ENCODE measurements around the gene STMP1.

The STMP1 gene

DNA sequence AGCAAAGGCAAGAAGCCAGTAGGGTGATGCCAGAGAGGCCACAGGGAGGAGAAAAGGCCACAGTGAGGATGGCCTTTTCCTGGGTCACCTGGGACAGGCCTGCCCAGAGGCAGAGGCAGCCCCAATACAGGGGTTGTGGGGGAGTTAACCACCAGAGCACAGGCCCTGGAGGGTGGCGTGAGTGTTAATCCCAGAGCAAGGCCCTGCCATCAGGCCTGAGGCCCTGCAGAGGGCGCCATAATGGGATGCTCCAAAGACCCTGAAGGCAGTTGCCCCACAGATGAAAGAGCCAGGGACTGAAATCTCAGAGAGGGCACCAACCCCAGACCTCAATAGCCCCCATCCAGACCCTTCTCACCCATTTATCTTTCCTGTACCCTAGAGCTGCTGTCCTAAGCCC is 41.8 kb downstream of the STMP1 start:
- no peak for DNase-seq

GRCh38 chr7:135704698-135705097 is 42.4 kb downstream of the STMP1 start:
- no peak for DNase-seq

GRCh38 chr7:135706038-135706742 is 43.9 kb downstream of the STMP1 start:
- no peak for DNase-seq

GRCh38 chr7:135706858-135707569 is 44.7 kb downstream of the STMP1 start:
- DNase-seq = no peak

DNA sequence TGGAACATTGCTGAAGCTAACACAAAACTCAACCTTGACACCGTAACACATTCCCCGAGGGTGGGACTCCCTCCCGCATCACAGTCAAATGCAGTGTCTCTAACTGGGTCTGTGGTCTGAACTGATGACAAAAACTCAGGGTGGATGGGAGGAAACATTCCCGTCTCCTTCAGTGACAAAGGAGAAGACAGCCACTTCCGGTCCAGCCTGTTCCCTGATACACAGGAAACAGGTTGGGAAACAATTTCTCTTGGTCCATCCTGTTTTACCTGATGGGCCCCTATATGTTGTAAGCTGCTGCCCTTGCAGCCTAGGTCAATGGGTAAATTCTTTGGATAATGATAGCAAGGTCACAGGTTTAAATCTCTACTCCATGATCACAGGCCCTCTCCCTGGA is 45.3 kb downstream of the STMP1 start:
- no peak for DNase-seq

DNA sequence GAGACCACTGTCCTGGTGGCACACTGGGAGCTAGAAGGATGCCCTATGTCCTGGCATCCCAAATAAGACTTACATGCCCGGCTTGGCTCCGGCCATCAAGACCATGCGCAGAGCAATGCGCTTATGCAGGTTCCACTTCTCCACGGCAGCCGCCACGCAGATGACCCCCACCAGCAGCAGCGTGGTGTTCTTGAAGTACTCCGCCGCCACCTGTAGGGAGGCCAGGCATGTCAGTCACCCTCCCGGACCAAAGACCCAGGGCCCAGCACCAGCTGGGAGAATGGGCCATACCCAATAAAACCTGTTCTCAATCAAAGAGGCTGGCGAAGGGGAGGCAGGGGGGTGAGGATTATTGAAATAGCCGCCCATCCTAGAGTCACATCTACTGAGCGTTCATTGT is 45.7 kb downstream of the STMP1 start:
- DNase-seq = no peak

DNA sequence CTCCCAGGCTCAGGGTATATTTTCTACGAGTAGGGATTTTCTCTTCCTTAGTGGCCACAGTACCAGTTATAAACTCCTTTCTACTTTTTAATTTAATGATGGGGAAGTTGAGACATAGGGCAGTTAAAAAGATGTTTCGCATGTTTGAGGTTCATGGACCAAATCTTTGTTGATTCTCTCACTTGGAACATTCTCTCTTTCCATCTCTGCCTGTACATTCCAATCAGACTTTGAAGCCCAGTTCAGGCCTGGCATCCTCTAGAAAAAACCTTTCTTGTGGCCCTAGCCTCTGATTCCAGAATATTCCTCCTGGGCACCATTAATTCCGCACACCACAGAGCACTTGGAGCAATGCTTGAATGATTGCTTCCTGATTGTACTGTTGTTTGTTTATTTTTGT is 47.2 kb downstream of the STMP1 start:
- DNase-seq = no peak

DNA sequence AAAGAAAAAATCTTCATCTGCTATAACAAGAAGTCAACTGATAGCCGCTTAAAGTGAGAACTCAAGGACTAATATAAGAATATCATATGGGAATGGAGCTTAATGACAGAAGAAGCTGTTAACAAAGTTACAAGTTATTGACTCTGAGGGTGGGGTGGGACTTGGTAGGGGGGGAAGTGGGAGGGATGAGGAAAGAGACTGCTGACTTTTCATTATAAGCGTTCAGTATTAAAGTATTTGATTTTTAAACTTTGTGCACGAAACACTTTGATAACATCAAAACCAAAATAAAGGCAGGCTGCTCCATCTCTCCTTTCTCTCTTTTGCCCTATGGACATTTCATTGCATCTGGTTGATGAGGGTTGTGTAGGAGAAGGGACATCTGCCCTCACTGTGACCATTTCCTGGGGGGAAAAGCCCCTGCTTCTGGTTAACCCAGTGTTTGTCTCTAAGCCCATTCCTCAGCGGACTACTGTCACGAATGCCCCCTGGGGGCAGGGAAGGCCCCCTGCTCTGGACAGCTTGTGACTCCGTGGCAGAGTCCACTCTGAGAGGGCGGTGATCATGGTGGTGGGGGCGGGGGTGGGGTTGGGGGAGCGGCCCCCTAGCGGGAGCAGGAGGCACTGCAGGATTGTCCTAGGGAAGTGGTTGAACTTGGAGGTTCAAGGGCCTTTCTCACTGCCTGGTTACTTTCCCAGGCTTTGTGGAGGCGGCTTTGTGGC is 48.3 kb downstream of the STMP1 start:
- DNase-seq = no peak

GRCh38 chr7:135711139-135711469 is 48.8 kb downstream of the STMP1 start:
- DNase-seq = no peak

GRCh38 chr7:135712182-135712782 is 50.0 kb downstream of the STMP1 start:
- DNase-seq = no peak

DNA sequence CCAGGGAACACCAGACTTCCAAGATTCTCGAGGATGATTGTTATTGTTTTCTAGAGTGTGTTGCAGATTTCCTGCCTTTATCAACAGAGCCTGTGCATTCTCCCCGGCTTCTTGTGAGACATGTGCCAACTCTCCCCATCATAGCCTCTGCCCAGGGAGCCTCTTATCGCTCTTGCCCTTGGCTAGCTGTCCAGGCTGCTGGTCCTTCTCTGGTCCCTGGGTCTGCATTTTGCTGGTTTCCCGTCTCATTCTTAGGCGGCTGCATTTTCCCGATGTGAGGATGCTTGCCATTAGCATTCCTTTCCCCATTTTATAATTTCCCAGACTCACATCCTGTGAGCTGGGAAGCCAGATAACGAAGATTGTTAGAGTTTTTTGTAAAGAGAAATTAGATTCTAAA is 50.5 kb downstream of the STMP1 start:
- DNase-seq = no peak

DNA sequence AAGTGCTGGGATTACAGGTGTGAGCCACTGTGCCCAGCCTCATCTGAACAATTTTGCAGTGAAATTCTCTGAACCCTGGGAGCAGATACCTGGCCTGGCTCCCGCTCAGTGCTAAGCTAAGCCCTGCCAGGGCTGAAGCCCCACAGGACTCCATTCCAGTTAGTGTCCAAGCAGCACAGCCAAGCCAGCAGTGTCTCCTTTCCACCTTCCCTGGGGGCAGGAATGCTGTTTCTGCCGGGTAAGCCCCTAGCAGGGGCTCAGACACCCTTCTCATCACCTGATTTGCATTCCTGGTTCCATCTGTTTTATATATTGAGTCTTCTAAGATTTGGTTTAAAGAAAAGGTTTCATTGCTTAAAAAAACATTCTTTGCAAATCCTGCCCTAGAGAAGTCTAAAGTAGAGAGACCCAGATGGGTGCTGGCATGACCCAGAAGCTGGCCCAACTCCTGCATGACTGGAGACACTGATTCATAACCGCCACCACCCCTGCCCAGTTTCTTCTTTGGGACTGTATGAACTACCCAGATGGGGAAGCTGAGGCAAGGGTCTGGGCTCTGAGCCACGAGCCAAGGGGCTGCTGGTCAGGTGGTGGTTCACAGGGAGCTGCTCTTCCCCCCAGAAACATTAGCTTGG is 51.6 kb downstream of the STMP1 start:
- DNase-seq = no peak

DNA sequence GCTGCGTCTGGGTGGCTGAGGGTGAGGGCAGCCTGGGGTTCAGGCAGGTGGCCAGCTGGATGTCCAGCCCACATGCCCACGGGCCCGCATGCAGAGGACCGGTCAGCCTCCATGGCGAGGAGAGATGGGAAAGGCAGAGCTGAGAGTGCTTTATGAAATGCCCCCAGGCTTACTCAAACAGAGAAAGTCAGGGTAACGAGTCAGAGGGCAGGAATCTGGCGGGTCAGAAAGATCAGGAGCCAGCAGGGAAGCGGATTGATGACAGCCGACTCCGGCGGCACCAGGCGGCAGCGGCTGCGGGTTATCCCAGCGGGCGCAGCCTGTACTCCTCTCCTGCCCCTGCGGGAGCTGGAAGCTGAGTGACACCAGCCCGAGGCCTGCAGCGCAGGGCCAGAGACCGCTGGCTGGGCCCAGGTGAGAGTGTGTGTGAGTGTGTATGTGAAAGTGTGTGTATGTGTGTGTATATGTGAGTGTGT is 52.3 kb downstream of the STMP1 start:
- DNase-seq = no peak

- no peak for DNase-seq
These were observed 52.8 kb downstream of the STMP1 start for GRCh38 chr7:135715055-135715522.

DNA sequence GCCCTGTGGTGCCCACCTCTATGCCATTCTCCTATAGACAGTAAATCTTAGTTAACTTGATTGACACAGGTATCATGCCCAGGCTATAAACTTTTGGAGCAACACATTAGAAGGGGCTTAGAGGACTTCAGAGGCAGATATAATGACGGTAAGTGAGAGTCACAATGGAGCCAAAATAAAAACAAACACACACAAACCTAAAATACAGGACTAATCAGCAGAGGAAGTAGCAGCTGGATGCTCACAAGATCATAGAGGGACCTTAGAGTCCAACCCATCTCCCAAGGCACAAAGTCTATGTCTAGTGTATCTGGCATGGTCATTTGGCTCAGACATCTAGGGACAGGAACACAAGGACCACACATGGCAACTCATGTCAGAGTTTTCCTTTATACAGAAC is 53.4 kb downstream of the STMP1 start:
- no peak for DNase-seq

DNA sequence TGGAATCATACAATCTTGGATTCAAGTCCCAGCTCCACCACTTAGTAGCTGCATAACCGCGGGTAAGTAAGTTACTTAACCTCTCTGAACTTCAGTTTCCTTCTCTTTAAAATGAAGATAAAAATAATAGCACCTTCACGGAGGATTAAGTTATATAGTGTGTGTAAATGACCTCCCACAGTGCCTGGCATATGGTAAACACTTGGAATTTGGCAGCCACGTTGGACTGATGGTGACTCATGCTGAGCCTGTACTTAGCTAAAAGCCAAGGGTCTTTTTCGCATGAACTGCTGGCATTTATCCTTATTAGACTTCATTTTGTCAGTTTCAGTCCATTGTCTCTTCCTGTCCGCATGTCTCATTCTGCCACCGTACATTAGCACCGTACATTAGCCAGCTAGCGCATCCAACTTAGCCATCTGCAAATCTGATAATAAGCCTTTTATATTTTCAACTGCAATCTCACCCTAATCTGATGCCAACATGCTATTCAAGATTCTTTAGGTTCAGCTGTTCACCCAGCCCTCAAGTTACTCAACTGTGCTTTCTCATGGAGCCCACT is 54.4 kb downstream of the STMP1 start:
- no peak for DNase-seq

- DNase-seq = no peak
These were observed 55.4 kb downstream of the STMP1 start for GRCh38 chr7:135717693-135718092.

GRCh38 chr7:135718219-135718618 is 55.9 kb downstream of the STMP1 start:
- no peak for DNase-seq

- no peak for DNase-seq
These were observed 56.6 kb downstream of the STMP1 start for GRCh38 chr7:135718794-135719437.

DNA sequence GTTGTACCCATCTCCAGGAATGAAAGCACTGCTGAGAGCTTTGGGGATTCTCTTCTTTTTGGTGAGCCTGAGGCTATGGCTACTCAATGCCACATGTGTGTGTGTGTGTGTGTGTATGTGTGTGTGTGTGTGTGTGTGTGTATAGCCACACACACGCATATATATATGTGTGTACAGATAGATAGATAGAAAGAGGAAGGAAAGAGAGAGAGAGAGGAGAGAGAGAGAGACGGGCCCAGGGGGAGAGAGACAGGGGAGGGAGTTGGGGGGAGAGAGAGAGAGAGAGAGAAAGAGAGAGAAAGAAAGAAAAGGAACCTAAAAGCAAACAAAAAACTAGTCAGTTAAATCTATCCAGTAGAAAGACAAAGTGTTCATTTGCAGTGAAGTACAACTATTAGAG is 57.4 kb downstream of the STMP1 start:
- DNase-seq = no peak

DNA sequence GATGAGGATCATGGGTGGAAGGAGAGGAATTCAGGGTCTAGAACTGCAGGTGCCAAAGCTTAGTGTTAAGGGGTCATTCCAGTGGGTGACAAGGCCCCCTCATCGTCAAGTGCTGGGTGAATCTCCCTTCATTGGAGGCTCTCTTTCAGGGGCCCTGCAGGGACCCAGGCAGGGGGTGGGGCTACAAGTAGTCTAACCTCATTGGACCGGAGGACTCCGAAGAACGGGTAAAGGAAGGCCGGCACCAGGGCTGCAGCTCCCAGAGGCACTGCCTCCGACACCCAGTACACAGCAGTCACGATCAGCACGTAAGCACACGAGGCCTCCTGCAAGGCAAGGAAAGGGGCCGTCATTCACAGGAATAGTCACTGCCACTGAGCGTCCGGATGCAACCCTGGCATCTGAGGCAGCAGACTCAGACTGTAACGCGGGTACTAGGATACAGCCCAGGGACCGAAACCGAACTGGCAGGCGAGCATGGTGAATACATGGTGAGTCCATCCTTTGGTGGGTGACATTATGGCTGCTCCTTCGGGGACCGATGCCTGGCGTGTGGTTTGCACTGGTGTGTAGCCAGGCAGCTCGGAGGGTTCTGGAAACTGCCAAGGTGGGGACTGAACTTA is 59.0 kb downstream of the STMP1 start:
- DNase-seq = no peak

- DNase-seq = no peak
These were observed 61.1 kb downstream of the STMP1 start for GRCh38 chr7:135723411-135723810.

Data from activated CD8-positive, alpha-beta memory T cell treated with anti-CD3 and anti-CD28 coated beads, Interleukin-2, amount 50 U/mL, for 4 hours (primary cell).